ENCODE measurements around the gene BCL7A. TPM values are rescaled to one million over a fixed set of nuclear protein-coding genes. Genes with fewer than 3 reads are reported as not detected.

The BCL7A gene
- total RNA-seq, 4 donors from 2014 or later: 4.7 to 8.5 (median 5.6) TPM

GRCh38 chr12:122026706-122027333, 5.1 kb downstream of the BCL7A start:
- no peak for TF ChIP-seq POLR2AphosphoS5 (IDR thresholded peaks at IDR 0.05)
- TF ChIP-seq CTCF (IDR thresholded peaks at IDR 0.05): no peak
- no peak for TF ChIP-seq EP300 (IDR thresholded peaks at IDR 0.05)
- TF ChIP-seq POLR2A (IDR thresholded peaks at IDR 0.05): no peak
- Histone ChIP-seq H3K27ac (no peak overlapping the region), H3K4me1 (peaks cover 0 to 23% (median 10%) of the 10 kb centered on the region in 3 donors), H3K9me3 (no peaks in the 10 kb centered on the region), H3K36me3 (no peaks in the 10 kb centered on the region), H3K27me3 (no peaks in the 10 kb centered on the region), H3K4me3 (no peak overlapping the region)
- 80 to 90% methylated on average over 1 to 4 of the region's 7 CpGs for WGBS, 2 donors (ENCODE audit: low coverage in 1 of 2)
- no peak for ATAC-seq

- Histone ChIP-seq H3K27me3 (no peaks in the 10 kb centered on the region), H3K4me3 (no peak overlapping the region), H3K27ac (no peak overlapping the region), H3K36me3 (no peaks in the 10 kb centered on the region), H3K4me1 (peaks cover 0 to 17% (median 6%) of the 10 kb centered on the region in 3 donors), H3K9me3 (no peaks in the 10 kb centered on the region)
- TF ChIP-seq POLR2AphosphoS5 (IDR thresholded peaks at IDR 0.05): no peak
- TF ChIP-seq CTCF (IDR thresholded peaks at IDR 0.05): no peak
- no peak for TF ChIP-seq EP300 (IDR thresholded peaks at IDR 0.05)
- TF ChIP-seq POLR2A (IDR thresholded peaks at IDR 0.05): no peak
- 91 to 100% methylated on average over 3 to 8 of the region's 12 CpGs for WGBS, 2 donors (ENCODE audit: low coverage in 1 of 2)
- no peak for ATAC-seq
These were observed 6.7 kb downstream of the BCL7A start for GRCh38 chr12:122028165-122028904.

- Histone ChIP-seq H3K27ac (no peak overlapping the region), H3K9me3 (no peaks in the 10 kb centered on the region), H3K36me3 (no peaks in the 10 kb centered on the region), H3K4me1 (peaks cover 0 to 10% (median under 1%) of the 10 kb centered on the region in 3 donors), H3K27me3 (no peaks in the 10 kb centered on the region), H3K4me3 (no peak overlapping the region)
- ATAC-seq: no peak
- TF ChIP-seq EP300 (IDR thresholded peaks at IDR 0.05) (no peak), POLR2AphosphoS5 (IDR thresholded peaks at IDR 0.05) (no peak), POLR2A (IDR thresholded peaks at IDR 0.05) (no peak)
- whole genome bisulfite sequencing, 2 donors (ENCODE audit: low coverage in 1 of 2): 85% methylated on average over 8 of the region's 23 CpGs; no CpG with 5 or more reads in 1 of the 2 donors
These were observed 7.3 kb downstream of the BCL7A start for GRCh38 chr12:122028905-122029560.

GRCh38 chr12:122029620-122030423, 8.1 kb downstream of the BCL7A start:
- no peak for ATAC-seq
- no peaks in the 10 kb centered on the region for H3K27me3 ChIP-seq
- WGBS, 2 donors (ENCODE audit: low coverage in 1 of 2): 84 to 92% methylated on average over 2 to 3 of the region's 28 CpGs
- H3K4me1 ChIP-seq: peaks cover 0 to 3% (median 0%) of the 10 kb centered on the region in 3 donors
- no peak for TF ChIP-seq CTCF (IDR thresholded peaks at IDR 0.05)
- TF ChIP-seq EP300 (IDR thresholded peaks at IDR 0.05): no peak
- no peak for TF ChIP-seq POLR2AphosphoS5 (IDR thresholded peaks at IDR 0.05)
- TF ChIP-seq POLR2A (IDR thresholded peaks at IDR 0.05): no peak
- no peaks in the 10 kb centered on the region for H3K9me3 ChIP-seq
- peaks cover 0 to under 1% of the 10 kb centered on the region in 2 donors for H3K36me3 ChIP-seq
- no peak overlapping the region for H3K4me3 ChIP-seq
- H3K27ac ChIP-seq: no peak overlapping the region

All from gastroesophageal sphincter (tissue), 4 donors.